ENCODE data around the gene ECM2.
"Not testable (repeated sequence)": the region's sequence is repeated elsewhere in the genome, so short reads cannot be mapped to it uniquely, and the experiment has no call there.

The ECM2 gene

GRCh38 chr9:92535940-92536850 is at the start of gene ECM2:
TSS of gene ECM2 (minus strand) at chr9:92535990. CDS start at chr9:92522866, 13,124 bp downstream.
- DNase-seq = no peak

DNA sequence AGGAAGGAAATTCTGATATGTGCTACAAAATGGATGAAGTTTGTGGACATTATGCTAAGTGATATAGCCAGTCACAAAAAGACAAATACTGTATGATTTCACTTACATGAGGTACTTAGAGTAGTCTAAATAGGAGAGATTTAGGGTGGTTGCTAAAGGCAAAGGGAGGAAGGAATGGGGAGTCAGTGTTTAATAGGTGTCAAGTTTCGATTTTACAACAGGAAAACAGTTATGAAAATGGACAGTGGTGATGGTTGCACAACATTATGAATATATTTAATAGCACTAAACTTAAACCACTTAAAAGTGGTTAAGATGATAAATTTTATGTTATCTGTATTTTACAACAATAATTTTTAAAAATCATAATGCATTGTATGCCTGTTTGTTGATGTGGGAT is 40.4 kb upstream of the ECM2 start:
- no peak for DNase-seq

DNA sequence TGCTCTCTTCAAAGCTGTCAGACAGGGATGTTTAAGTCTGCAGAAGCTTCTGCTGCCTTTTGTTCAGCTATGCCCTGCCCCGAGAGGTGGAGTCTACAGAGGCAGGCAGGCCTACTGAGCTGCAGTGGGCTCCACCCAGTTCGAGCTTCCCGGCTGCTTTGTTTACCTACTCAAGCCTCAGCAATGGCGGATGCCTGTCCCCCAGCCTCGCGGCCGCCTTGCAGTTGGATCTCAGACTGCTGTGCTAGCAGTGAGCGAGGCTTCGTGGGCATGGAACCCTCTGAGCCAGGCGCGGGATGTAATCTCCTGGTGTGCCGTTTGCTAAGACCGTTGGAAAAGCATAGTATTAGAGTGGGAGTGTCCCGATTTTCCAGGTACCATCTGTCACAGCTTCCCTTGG is 37.8 kb upstream of the ECM2 start:
- DNase-seq = not testable (repeated sequence)

- DNase-seq = not testable (repeated sequence)
These were observed 36.1 kb upstream of the ECM2 start for GRCh38 chr9:92571871-92572270.

GRCh38 chr9:92564982-92565381 is 29.2 kb upstream of the ECM2 start:
- DNase-seq = no peak

- no peak for DNase-seq
These were observed 28.7 kb upstream of the ECM2 start for GRCh38 chr9:92564504-92564903.

GRCh38 chr9:92563116-92564100 is 27.6 kb upstream of the ECM2 start:
- DNase-seq = no peak

DNA sequence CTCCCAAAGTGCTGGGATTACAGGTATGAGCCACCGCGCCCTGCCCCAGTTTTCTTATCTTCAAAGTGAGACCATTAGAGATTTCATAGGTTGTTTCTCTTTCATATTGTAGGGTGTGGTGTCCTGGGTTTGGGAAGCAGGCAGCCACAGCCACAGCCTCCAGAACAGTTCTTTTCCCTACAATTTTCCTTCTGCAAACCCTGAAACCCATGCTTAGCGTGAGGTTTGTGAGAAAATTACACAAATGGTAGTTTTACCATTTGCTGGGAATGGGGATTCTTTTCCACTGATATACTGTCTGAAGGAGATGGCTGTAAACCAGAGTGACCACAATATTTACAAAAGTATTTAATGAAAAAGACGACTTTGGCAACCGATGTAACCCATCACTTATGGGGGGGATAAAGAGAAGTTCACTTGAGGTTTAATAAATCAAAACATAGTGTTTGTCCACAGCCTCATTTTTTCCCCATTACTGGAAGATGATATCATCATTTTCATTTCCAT is 26.7 kb upstream of the ECM2 start:
- no peak for DNase-seq

GRCh38 chr9:92561374-92562330 is 25.9 kb upstream of the ECM2 start:
- no peak for DNase-seq

GRCh38 chr9:92558612-92559374 is 23.0 kb upstream of the ECM2 start:
- no peak for DNase-seq

DNA sequence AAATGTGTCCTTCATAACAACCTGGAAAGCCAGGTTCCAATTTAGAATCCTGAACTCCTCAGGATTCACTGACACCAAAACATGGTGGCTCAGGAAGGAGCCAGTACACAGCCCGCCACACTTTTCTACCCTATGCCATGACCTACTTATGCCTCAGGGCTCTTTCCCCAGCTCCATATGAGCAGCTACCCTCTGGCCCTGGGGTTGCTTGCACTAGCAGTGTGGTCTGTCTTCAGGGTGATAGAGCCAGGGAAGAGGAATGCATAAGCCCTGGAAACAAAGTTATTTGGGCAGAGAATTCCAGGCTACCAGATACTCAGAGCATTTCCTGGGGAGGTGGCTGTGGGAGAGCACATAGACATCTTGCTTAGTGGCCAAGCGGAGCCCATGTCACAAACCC is 15.0 kb upstream of the ECM2 start:
- DNase-seq = no peak

DNA sequence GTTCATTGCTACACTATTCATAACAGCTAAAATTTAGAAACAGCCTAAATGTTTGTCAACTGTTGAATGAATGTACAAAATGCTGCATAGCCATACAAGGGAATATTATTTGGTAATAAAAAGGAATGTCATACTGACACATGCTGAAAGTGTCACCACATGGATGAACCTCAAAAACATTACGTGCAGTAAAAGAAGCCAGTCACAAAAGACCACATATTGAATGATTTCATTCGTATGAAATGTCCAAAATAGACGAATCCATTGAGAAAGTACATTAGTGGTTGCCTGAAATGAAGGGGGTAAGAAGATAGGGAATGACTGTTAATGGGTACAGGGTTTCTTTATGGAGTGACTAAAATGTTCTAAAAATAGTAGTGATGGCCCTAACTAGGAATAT is 11.6 kb upstream of the ECM2 start:
- no peak for DNase-seq

DNA sequence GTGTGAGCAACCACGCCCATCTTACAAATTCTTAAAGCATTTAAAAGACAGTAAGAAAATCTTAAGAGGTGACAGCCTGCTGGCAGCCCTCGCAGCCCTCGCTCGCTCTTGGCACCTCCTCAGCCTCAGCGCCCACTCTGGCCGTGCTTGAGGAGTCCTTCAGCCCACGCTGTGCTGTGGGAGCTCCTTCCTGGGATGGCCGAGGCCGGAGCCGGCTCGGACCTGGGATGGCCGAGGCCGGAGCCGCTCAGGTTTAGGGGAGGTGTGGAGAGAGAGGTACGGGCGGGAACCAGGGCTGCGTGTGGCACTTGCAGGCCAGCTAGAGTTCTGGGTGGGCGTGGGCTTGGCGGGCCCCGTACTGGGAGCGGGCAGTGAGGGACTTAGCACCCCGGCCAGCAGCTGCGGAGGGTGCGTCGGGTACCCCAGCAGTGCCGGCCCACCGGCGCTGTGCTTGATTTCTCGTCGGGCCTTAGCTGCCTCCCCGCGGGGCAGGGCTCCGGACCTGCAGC is 9.3 kb upstream of the ECM2 start:
- DNase-seq = no peak

GRCh38 chr9:92543972-92544371 is 8.2 kb upstream of the ECM2 start:
- DNase-seq = no peak

GRCh38 chr9:92538541-92538940 is 2.8 kb upstream of the ECM2 start:
- no peak for DNase-seq

DNA sequence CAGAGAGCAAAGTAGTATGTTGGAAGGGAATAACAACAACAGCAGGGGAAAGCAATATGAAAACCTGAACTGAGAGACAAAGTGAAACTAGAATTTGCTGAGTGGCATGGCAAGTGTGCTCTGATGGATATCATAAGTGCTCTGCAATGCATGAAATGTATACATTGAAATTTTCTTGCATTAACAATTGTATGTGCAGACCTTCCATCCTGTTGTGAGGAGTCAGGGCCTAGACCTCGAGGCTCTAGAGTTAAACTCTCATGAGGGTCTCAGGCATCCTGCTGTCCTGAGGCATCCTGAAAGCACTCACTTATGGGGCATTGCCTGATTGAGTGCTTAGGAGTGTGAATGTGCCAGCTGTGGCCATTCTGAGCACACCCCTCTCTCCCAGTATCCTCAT is 1.1 kb downstream of the ECM2 start:
- no peak for DNase-seq

GRCh38 chr9:92534204-92534603 is 1.6 kb downstream of the ECM2 start:
- no peak for DNase-seq

DNA sequence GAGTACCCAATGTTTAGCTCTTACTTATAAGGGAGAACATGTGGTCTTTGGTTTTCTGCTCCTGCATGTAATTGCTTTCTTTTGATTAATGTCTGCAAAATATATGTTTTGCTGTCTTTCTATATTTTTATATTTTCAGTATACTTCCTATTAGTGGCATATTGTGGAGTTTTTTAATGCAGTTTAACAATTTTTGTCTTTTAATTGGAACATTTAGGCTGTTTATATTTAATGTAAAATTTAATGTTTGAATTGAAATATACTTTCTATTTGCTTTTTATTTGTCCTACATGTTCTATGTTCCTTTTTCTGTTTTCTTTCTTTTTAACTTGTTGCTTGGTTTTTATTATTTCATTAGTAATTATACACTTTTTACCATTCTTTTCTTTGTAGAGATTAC is 4.9 kb downstream of the ECM2 start:
- no peak for DNase-seq

DNA sequence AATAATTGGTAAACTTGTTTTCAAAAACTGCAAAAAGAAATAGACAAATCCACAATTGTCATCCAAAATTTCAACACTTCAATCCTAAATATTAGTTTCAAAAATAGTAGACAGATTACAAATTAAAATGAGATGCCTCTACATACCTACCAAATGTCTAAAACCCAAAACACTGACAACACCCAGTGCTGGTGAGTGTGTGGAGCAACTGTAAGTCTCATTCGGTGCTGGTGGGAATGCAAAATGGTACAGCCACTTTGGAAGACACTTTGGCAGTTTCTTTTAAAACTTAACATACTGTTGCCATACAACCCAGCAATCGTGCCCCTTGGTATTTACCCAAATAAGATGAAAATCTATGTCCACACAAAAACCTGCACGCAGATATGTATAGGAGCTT is 6.7 kb downstream of the ECM2 start:
- DNase-seq = no peak

DNA sequence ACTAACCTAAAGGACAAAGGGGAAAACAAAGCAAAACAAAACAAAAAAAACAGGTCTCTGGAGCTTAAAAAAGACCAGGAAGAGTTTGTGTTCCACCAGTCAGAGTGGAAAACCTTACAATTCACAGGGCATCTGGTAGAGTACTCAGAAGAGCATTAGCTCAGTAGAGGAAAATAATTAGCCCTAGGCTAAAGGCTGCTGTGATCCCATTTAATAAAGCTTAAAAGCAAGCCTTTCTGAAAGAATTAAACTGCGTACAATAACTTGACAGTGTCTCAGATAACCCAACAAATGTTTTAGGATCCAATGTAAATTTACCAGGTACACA is 7.3 kb downstream of the ECM2 start:
- DNase-seq = no peak

DNA sequence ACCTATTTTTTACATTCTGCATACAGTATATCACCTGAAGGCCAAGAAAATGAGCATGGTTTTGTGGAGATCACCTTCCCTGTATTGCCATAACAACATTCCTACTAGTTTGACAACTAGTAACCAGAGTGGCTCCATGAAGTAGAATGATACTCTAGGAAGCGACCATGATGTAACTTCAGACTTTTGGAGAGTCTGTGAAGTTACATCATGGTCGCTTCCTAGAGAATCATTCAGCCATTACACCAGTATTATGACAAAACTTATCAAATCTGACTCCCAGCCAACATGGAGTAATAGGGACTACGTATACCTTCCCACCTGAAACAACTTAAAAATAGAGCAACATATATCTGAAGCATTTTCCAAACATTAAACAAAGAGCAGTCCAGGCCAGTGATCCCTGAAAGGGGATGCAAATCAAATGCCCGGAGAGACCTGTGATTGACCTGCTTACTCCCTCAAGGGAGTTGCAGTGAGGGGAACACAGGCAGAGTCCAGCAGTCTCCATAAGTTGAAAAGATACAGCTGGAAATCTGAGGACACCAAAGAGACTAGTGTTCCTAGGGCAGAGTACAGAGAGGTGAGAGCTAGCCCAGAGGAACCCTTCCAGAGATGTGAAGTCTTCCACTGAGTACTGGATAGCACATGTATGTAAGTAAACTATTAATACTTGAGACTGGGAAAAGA is 7.8 kb downstream of the ECM2 start:
- no peak for DNase-seq
